Left forelimb (tissue), 1 donor: Measurements from ENCODE around the gene GALNT2.

Experiments
- DNase-seq: peaks from one replicate; pipeline ENCODE4 v3.0.0-alpha.2; 2018; ENCODE audit warnings: low spot score

The GALNT2 gene

GRCh38 chr1:230210981-230211336, 143.9 kb downstream of the GALNT2 start:
- DNase-seq: no peak

GRCh38 chr1:230211436-230212145, 144.6 kb downstream of the GALNT2 start:
- DNase-seq: no peak

GRCh38 chr1:230212405-230212936, 145.4 kb downstream of the GALNT2 start:
- DNase-seq: no peak

- DNase-seq: no peak
These were observed 148.0 kb downstream of the GALNT2 start for GRCh38 chr1:230215031-230215430.

GRCh38 chr1:230215529-230215928, 148.5 kb downstream of the GALNT2 start:
- DNase-seq: no peak

GRCh38 chr1:230216896-230217295, 149.9 kb downstream of the GALNT2 start:
- no peak for DNase-seq

GRCh38 chr1:230218667-230219066, 151.6 kb downstream of the GALNT2 start:
- DNase-seq: no peak

- DNase-seq: no peak
These were observed 152.4 kb downstream of the GALNT2 start for GRCh38 chr1:230219174-230220067.

GRCh38 chr1:230220478-230220877, 153.4 kb downstream of the GALNT2 start:
- no peak for DNase-seq

- no peak for DNase-seq
These were observed 153.9 kb downstream of the GALNT2 start for GRCh38 chr1:230220907-230221306.

GRCh38 chr1:230222678-230223077, 155.6 kb downstream of the GALNT2 start:
- DNase-seq: no peak

- no peak for DNase-seq
These were observed 157.3 kb downstream of the GALNT2 start for GRCh38 chr1:230224101-230224960.

- DNase-seq: no peak
These were observed 159.2 kb downstream of the GALNT2 start for GRCh38 chr1:230226007-230226800.

GRCh38 chr1:230226814-230227213, 159.8 kb downstream of the GALNT2 start:
- no peak for DNase-seq

GRCh38 chr1:230228236-230228897, 161.3 kb downstream of the GALNT2 start:
- no peak for DNase-seq

- no peak for DNase-seq
These were observed 163.2 kb downstream of the GALNT2 start for GRCh38 chr1:230230273-230230672.

GRCh38 chr1:230230948-230231773, 164.1 kb downstream of the GALNT2 start:
- DNase-seq: no peak

GRCh38 chr1:230231774-230232145, 164.7 kb downstream of the GALNT2 start:
- DNase-seq: no peak

- DNase-seq: no peak
These were observed 165.3 kb downstream of the GALNT2 start for GRCh38 chr1:230232371-230232771.

GRCh38 chr1:230233786-230234185, 166.7 kb downstream of the GALNT2 start:
- no peak for DNase-seq
